ENCODE measurements around the gene GRID2IP.

The GRID2IP gene

DNA sequence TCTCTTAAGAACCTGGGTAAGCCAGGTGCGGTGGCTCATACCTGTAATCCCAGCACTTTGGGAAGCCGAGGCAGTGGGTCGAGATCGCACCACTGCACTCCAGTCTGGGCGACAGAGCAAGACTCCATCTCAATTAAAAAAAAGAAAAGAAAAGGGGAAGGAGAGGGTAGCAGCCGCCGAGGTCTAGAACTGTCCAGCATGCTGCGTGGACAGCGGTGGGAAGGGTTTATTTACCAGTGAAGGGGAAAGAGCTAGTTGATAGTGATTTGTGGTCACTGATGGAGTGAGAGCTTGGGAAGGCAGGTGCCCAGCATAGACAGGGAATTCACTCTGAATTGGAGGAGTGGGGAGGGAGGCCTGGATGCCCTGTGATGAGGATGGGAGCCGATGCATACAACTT lies 60.1 kb downstream of the GRID2IP start:
- Histone ChIP-seq H3K4me3 (ENCODE audit: low read length) (no peak overlapping the region), H3K4me1 (ENCODE audit: control insufficient read depth, insufficient read depth, low read length) (no peaks in the 10 kb centered on the region), H3K9me3 (ENCODE audit: control insufficient read depth, low read length) (no peaks in the 10 kb centered on the region), H3K27me3 (ENCODE audit: control insufficient read depth, insufficient read depth, low read length) (no peaks in the 10 kb centered on the region), H3K9ac (ENCODE audit: low read length) (no peak overlapping the region), H3K36me3 (ENCODE audit: control insufficient read depth, insufficient read depth, low read length) (no peaks in the 10 kb centered on the region)

DNA sequence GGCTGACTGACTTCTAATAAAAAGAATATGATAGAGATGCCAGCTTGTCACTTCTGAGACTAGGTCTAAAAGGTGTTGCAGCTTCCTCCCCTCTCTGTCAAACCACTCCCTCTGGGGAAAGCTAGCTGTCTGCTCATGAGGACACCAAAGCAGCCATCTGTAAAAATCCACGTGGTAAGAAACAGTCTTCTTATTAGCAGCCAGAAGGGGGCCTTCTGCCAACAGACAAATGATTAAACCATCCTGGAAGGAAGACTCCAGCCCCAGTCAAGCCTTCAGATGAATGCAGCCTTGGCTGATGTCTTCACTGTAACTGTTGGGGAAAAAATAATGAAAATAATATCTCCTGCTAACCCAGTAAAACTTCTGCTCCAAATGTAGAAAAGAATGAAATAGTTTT lies 61.6 kb downstream of the GRID2IP start:
- Histone ChIP-seq H3K4me3 (ENCODE audit: low read length) (no peak overlapping the region), H3K36me3 (ENCODE audit: control insufficient read depth, insufficient read depth, low read length) (no peaks in the 10 kb centered on the region), H3K9ac (ENCODE audit: low read length) (no peak overlapping the region), H3K4me1 (ENCODE audit: control insufficient read depth, insufficient read depth, low read length) (peaks cover 3% of the 10 kb centered on the region), H3K27me3 (ENCODE audit: control insufficient read depth, insufficient read depth, low read length) (no peaks in the 10 kb centered on the region), H3K9me3 (ENCODE audit: control insufficient read depth, low read length) (no peaks in the 10 kb centered on the region)

DNA sequence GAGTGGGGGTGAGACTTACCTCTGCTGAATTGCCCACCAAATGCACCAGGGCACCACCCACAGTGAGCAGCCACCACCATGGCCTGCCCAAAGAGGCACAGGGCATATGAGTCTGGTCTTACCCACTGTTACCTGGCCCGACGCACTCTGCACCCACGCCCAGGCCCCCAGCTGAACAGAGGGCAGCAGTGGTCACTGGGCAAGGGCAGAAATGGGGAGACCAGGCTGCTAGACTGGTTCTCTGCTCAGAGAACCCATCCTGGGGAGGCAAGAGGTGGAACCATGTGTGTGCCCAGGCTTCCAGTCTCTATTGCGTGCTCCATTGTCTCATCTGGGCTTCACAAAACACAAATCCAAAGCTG lies 64.1 kb downstream of the GRID2IP start:
- Histone ChIP-seq H3K9me3 (ENCODE audit: control insufficient read depth, low read length) (no peaks in the 10 kb centered on the region), H3K4me3 (ENCODE audit: low read length) (no peak overlapping the region), H3K36me3 (ENCODE audit: control insufficient read depth, insufficient read depth, low read length) (no peaks in the 10 kb centered on the region), H3K27me3 (ENCODE audit: control insufficient read depth, insufficient read depth, low read length) (no peaks in the 10 kb centered on the region), H3K4me1 (ENCODE audit: control insufficient read depth, insufficient read depth, low read length) (peaks cover 9% of the 10 kb centered on the region), H3K9ac (ENCODE audit: low read length) (no peak overlapping the region)

DNA sequence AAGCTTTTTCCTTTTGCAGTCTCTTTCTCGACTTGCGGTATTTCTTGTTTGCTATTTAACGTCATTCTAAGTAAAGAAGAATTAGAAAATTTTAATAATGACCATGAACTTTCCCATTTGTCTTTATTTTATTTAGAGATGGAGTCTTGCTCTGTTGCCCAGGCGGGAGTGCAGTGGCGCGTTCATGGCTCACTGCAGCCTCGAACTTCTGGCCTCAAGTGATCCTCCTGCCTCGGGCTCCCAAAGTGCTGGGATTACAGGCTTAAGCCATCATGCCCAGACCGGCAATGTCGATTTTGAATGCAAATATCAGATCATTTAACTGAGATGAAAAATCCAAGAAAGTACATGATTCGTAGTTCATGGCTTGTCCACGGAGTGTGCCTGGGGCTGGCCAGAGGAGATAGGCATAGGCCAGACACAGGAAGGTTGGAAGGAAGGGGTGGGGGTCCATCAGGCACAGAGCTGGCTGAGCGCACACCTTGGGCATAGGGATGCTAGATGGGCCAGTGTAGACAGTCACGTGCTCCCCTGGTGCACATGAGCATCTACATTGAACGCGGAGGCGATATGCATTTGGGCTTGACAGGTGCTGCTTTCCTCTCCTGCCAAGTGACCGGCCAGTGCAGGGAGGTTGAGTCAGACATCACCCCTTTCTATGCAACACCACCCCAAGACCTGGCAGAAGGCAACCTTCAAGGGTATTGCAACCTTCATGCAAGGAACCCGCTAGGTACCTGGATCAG lies 64.7 kb downstream of the GRID2IP start:
- H3K27me3 ChIP-seq (ENCODE audit: control insufficient read depth, insufficient read depth, low read length) = no peaks in the 10 kb centered on the region
- peaks cover 11% of the 10 kb centered on the region for H3K4me1 ChIP-seq (ENCODE audit: control insufficient read depth, insufficient read depth, low read length)
- H3K9ac ChIP-seq (ENCODE audit: low read length) = no peak overlapping the region
- no peak overlapping the region for H3K4me3 ChIP-seq (ENCODE audit: low read length)
- no peaks in the 10 kb centered on the region for H3K36me3 ChIP-seq (ENCODE audit: control insufficient read depth, insufficient read depth, low read length)
- no peaks in the 10 kb centered on the region for H3K9me3 ChIP-seq (ENCODE audit: control insufficient read depth, low read length)

DNA sequence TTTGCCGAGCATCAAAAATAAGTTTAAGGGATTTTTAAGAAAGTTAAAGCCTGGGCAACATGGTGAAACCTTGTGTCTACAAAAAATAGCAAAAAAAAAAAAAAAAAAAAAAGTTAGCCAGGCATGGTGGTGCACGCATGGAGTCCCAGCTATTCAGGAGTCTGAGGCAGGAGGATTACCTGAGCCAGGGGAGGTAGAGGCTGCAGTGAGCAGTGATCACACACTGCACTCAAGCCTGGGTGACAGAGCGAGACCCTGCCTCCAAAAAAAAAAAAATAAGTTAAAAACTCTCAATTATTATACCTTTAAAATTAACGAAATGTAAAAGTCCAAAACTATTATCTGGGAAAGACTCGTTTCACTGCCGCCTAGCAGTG lies 68.5 kb downstream of the GRID2IP start:
- Histone ChIP-seq H3K9me3 (ENCODE audit: control insufficient read depth, low read length) (no peaks in the 10 kb centered on the region), H3K4me1 (ENCODE audit: control insufficient read depth, insufficient read depth, low read length) (peaks cover 30% of the 10 kb centered on the region), H3K4me3 (ENCODE audit: low read length) (peak overlapping the region; percentile 86), H3K9ac (ENCODE audit: low read length) (peak overlapping the region; percentile 91), H3K27me3 (ENCODE audit: control insufficient read depth, insufficient read depth, low read length) (no peaks in the 10 kb centered on the region), H3K36me3 (ENCODE audit: control insufficient read depth, insufficient read depth, low read length) (no peaks in the 10 kb centered on the region)

DNA sequence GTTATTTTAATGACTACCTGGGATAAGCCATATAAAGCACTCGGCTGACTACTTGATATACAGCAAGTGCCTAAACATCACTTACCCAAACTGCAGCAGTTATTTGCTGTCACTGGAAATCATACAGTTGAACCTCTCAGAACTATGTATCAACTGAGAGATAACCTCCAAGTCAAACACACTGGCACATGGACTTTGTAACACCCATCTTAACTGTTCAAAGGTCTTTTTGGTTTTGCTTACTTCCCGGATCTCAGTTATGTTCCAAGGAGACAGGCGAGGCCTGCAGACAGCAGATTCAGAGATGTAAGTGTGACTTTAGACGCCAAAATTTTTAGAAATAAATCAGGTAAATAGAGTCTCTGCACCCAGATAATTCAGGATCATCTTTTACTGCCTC lies 69.0 kb downstream of the GRID2IP start:
- H3K4me3 ChIP-seq (ENCODE audit: low read length) = no peak overlapping the region
- no peaks in the 10 kb centered on the region for H3K36me3 ChIP-seq (ENCODE audit: control insufficient read depth, insufficient read depth, low read length)
- H3K27me3 ChIP-seq (ENCODE audit: control insufficient read depth, insufficient read depth, low read length) = no peaks in the 10 kb centered on the region
- no peak overlapping the region for H3K9ac ChIP-seq (ENCODE audit: low read length)
- peaks cover 34% of the 10 kb centered on the region for H3K4me1 ChIP-seq (ENCODE audit: control insufficient read depth, insufficient read depth, low read length)
- no peaks in the 10 kb centered on the region for H3K9me3 ChIP-seq (ENCODE audit: control insufficient read depth, low read length)

DNA sequence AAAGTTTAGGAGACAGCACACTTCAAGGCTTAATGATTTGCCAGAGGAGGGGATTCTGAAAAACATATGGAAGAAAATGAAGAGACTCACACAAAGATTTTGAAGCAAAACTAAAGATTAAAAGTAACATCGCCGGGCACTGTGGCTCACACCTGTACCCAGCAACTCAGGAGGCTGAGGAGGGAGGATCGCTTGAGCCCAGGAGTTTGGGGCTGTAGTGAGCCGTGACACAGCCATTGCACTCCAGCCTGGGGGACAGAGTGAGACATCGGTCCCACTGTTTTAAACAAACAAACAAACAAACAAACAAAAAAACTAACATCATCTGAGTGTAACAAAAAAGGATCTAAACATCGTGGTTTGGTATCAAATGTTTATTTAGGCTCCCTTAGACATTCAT lies 69.8 kb downstream of the GRID2IP start:
- Histone ChIP-seq H3K4me1 (ENCODE audit: control insufficient read depth, insufficient read depth, low read length) (peaks cover 42% of the 10 kb centered on the region), H3K27me3 (ENCODE audit: control insufficient read depth, insufficient read depth, low read length) (no peaks in the 10 kb centered on the region), H3K4me3 (ENCODE audit: low read length) (no peak overlapping the region), H3K9ac (ENCODE audit: low read length) (peak overlapping the region; percentile 22), H3K9me3 (ENCODE audit: control insufficient read depth, low read length) (no peaks in the 10 kb centered on the region), H3K36me3 (ENCODE audit: control insufficient read depth, insufficient read depth, low read length) (no peaks in the 10 kb centered on the region)

DNA sequence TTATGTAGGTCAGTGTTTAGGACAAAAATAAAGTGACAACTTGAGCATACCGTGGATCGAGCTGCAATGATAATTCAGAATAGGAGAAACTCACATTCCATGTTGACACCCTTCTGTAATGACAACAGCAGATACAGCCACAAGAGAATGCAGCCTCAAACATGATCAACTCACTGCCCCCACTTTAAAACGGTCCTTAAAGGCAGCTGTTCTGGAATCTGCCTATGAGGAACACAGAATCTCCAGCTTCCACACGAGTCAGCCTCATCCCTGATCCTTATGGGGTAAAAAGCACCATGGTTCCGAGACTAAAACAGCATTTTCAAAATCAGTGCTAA lies 71.0 kb downstream of the GRID2IP start:
- Histone ChIP-seq H3K9me3 (ENCODE audit: control insufficient read depth, low read length) (no peaks in the 10 kb centered on the region), H3K4me3 (ENCODE audit: low read length) (no peak overlapping the region), H3K9ac (ENCODE audit: low read length) (peak overlapping the region; percentile 0), H3K4me1 (ENCODE audit: control insufficient read depth, insufficient read depth, low read length) (peaks cover 46% of the 10 kb centered on the region), H3K27me3 (ENCODE audit: control insufficient read depth, insufficient read depth, low read length) (no peaks in the 10 kb centered on the region), H3K36me3 (ENCODE audit: control insufficient read depth, insufficient read depth, low read length) (no peaks in the 10 kb centered on the region)

DNA sequence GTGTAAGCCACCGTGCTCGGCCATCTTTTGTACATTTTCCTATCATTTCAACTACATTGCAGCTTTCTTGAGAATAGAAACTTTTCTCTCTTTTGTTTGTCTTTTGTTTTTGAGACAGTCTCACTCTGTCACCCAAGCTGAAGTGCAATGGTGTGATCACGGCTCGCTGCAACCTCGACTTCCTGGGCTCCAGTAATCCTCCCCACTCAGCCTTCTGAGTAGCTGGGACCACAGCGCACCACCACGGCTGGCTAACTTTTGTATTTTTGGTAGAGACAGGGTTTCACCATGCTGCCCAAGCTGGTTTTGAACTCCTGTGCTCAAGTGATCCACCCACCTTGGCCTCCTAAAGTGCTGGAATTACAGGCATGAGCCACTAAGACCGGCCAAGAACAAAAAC lies 72.2 kb downstream of the GRID2IP start:
- no peaks in the 10 kb centered on the region for H3K9me3 ChIP-seq (ENCODE audit: control insufficient read depth, low read length)
- H3K4me1 ChIP-seq (ENCODE audit: control insufficient read depth, insufficient read depth, low read length) = peaks cover 44% of the 10 kb centered on the region
- no peaks in the 10 kb centered on the region for H3K36me3 ChIP-seq (ENCODE audit: control insufficient read depth, insufficient read depth, low read length)
- H3K27me3 ChIP-seq (ENCODE audit: control insufficient read depth, insufficient read depth, low read length) = no peaks in the 10 kb centered on the region
- no peak overlapping the region for H3K4me3 ChIP-seq (ENCODE audit: low read length)
- no peak overlapping the region for H3K9ac ChIP-seq (ENCODE audit: low read length)

DNA sequence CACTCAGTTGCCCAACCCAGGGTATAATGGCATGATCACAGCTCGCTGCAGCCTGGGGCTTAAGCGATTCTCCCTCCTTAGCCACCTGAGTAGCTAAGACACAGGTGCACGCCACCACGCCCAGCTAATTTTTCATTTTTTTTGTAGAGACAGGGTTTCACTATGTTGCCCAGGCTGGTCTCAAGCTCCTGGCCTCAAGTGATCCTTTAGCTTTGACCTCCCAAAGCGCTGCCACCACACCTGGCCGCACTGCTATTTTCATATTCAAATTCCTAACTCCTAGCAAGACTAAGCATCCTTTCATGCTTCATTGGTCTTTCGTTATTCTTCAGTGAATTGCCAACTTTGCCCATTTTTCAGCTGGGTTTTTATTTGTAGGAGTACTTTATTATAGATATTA lies 73.1 kb downstream of the GRID2IP start:
- H3K27me3 ChIP-seq (ENCODE audit: control insufficient read depth, insufficient read depth, low read length) = no peaks in the 10 kb centered on the region
- H3K36me3 ChIP-seq (ENCODE audit: control insufficient read depth, insufficient read depth, low read length) = no peaks in the 10 kb centered on the region
- no peak overlapping the region for H3K4me3 ChIP-seq (ENCODE audit: low read length)
- no peak overlapping the region for H3K9ac ChIP-seq (ENCODE audit: low read length)
- H3K9me3 ChIP-seq (ENCODE audit: control insufficient read depth, low read length) = no peaks in the 10 kb centered on the region
- peaks cover 44% of the 10 kb centered on the region for H3K4me1 ChIP-seq (ENCODE audit: control insufficient read depth, insufficient read depth, low read length)

DNA sequence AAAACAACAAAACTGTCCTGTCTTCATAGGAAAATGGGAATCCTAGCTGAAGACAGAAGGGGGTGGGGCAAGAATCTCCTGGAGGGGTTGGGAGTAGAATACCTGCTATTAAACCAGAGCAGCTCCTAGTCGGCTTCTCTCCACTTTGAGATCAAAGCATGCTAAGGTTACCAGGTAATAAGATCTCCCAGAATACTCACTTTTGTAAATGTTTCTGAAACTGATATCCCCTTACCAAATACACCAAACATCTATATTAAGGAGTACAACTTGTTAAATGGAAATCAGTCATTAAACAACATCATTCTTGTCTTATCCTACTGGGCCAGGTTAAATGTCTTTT lies 74.0 kb downstream of the GRID2IP start:
- Histone ChIP-seq H3K9ac (ENCODE audit: low read length) (peak overlapping the region; percentile 20), H3K36me3 (ENCODE audit: control insufficient read depth, insufficient read depth, low read length) (peaks cover 4% of the 10 kb centered on the region), H3K4me1 (ENCODE audit: control insufficient read depth, insufficient read depth, low read length) (peaks cover 44% of the 10 kb centered on the region), H3K27me3 (ENCODE audit: control insufficient read depth, insufficient read depth, low read length) (no peaks in the 10 kb centered on the region), H3K9me3 (ENCODE audit: control insufficient read depth, low read length) (no peaks in the 10 kb centered on the region), H3K4me3 (ENCODE audit: low read length) (no peak overlapping the region)

DNA sequence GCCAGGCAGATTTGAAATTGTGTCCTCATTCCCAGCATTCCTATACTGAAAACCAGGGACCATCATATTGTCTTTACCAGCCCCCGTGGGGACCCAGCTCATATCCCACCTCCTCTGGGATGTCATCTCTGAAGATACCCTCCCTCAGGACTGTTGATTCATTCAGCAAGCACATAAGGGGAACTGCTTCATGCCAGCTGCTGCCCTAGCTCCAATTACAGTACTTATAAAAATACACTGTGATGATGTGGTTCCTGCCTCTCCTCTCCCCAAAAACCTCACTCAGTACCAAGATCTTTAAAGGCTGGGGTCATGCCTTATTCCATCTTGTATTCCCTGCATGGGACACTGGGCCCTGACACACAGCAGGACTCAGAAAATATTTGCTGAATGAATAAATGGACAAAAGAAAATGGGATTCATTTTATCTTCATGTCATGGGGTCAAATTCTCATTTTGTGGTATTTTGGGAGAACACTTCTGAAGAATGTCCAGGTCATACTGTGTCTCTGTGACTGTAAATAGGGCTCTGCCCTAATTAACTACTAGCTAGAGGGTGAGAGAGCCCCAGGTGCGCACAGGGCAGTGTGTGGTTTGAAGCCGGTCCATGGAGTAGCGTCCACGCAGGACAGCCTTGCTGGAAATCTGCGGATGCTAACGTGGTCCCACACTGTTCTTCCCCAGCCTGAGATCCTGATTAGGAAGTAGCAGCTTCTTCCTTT lies 74.5 kb downstream of the GRID2IP start:
- peaks cover 44% of the 10 kb centered on the region for H3K4me1 ChIP-seq (ENCODE audit: control insufficient read depth, insufficient read depth, low read length)
- no peaks in the 10 kb centered on the region for H3K9me3 ChIP-seq (ENCODE audit: control insufficient read depth, low read length)
- peak overlapping the region; percentile 20 for H3K9ac ChIP-seq (ENCODE audit: low read length)
- no peak overlapping the region for H3K4me3 ChIP-seq (ENCODE audit: low read length)
- H3K36me3 ChIP-seq (ENCODE audit: control insufficient read depth, insufficient read depth, low read length) = peaks cover 10% of the 10 kb centered on the region
- H3K27me3 ChIP-seq (ENCODE audit: control insufficient read depth, insufficient read depth, low read length) = no peaks in the 10 kb centered on the region
